ENCODE results near the gene CHTF18. TPM values are rescaled to one million over a fixed set of nuclear protein-coding genes. Genes with fewer than 3 reads are reported as not detected.
"Not testable (repeated sequence)": the region's sequence is repeated elsewhere in the genome, so short reads cannot be mapped to it uniquely, and the experiment has no call there.

Gene CHTF18
- total and polyA plus RNA-seq, 8 donors: 5.4 to 61.6 (median 8.0) TPM

GRCh38 chr16:747978-748746, 40.3 kb upstream of the CHTF18 start:
- intact Hi-C loops (cut with DNase I): no loop called here
- 68 to 77% methylated on average over 39 of the region's 39 CpGs for WGBS, 2 donors
- Histone ChIP-seq H3K36me3 (no peaks in the 10 kb centered on the region), H3K4me3 (no peak overlapping the region), H3K4me1 (no peaks in the 10 kb centered on the region), H3K9me3 (no peaks in the 10 kb centered on the region), H3K27me3 (no peaks in the 10 kb centered on the region), H3K27ac (no peak overlapping the region)
- DNase-seq (peak in 1 of 6 donors; percentile 55), FAIRE-seq (no peak), ATAC-seq (no peak)
- no peak for TF ChIP-seq CTCF (IDR thresholded peaks at IDR 0.05)

- intact Hi-C loops (cut with DNase I): no loop called here
- no peaks in the 10 kb centered on the region for H3K9me3 ChIP-seq
- ATAC-seq (no peak), FAIRE-seq (no peak), DNase-seq (no peak)
- no peak overlapping the region for H3K4me3 ChIP-seq
- no peaks in the 10 kb centered on the region for H3K27me3 ChIP-seq
- no peaks in the 10 kb centered on the region for H3K36me3 ChIP-seq
- H3K27ac ChIP-seq: no peak overlapping the region
- no peak for TF ChIP-seq CTCF (IDR thresholded peaks at IDR 0.05)
- WGBS, 2 donors: 74 to 75% methylated on average over 6 of the region's 6 CpGs
- H3K4me1 ChIP-seq: no peaks in the 10 kb centered on the region
Observed at GRCh38 chr16:749010-749409, 39.4 kb upstream of the CHTF18 start.

GRCh38 chr16:750485-750884, 37.9 kb upstream of the CHTF18 start:
- DNase-seq (no peak), ATAC-seq (no peak), FAIRE-seq (no peak)
- no peaks in the 10 kb centered on the region for H3K36me3 ChIP-seq
- H3K4me3 ChIP-seq: no peak overlapping the region
- H3K27me3 ChIP-seq: no peaks in the 10 kb centered on the region
- H3K4me1 ChIP-seq: no peaks in the 10 kb centered on the region
- no peak for TF ChIP-seq CTCF (IDR thresholded peaks at IDR 0.05)
- H3K27ac ChIP-seq: no peak overlapping the region
- H3K9me3 ChIP-seq: no peaks in the 10 kb centered on the region
- intact Hi-C loops (cut with DNase I): no loop called here
- 48 to 53% methylated on average over 9 of the region's 9 CpGs for WGBS, 2 donors

GRCh38 chr16:751152-752006, 37.0 kb upstream of the CHTF18 start:
- DNase-seq (peak in 2 of 6 donors; percentile 60 to 62), FAIRE-seq (no peak), ATAC-seq (peak in 3 of 4 donors; percentile 24 to 72 (median 60))
- 24 to 27% methylated on average over 39 of the region's 39 CpGs for WGBS, 2 donors
- no peak overlapping the region for H3K27ac ChIP-seq
- no peak overlapping the region for H3K4me3 ChIP-seq
- H3K36me3 ChIP-seq: no peaks in the 10 kb centered on the region
- H3K27me3 ChIP-seq: no peaks in the 10 kb centered on the region
- H3K4me1 ChIP-seq: no peaks in the 10 kb centered on the region
- intact Hi-C loops (cut with DNase I): no loop called here
- TF ChIP-seq CTCF (IDR thresholded peaks at IDR 0.05): no peak
- H3K9me3 ChIP-seq: no peaks in the 10 kb centered on the region

GRCh38 chr16:752007-752312, 36.5 kb upstream of the CHTF18 start:
- no peak overlapping the region for H3K4me3 ChIP-seq

GRCh38 chr16:754121-754607, 34.3 kb upstream of the CHTF18 start:
- DNase-seq; intact Hi-C loops (cut with DNase I); H3K4me1 ChIP-seq; H3K36me3 ChIP-seq; H3K27me3 ChIP-seq; H3K27ac ChIP-seq; ATAC-seq; H3K9me3 ChIP-seq; FAIRE-seq; H3K4me3 ChIP-seq: not testable (repeated sequence)
- WGBS, 2 donors: 69 to 81% methylated on average over 11 of the region's 11 CpGs

More at GRCh38 chr16:752007-752312, 36.5 kb upstream of the CHTF18 start:
- H3K27ac ChIP-seq: no peak overlapping the region
- H3K9me3 ChIP-seq: no peaks in the 10 kb centered on the region
- intact Hi-C loops (cut with DNase I): no loop called here
- TF ChIP-seq CTCF (IDR thresholded peaks at IDR 0.05): no peak
- H3K4me1 ChIP-seq: no peaks in the 10 kb centered on the region
- FAIRE-seq (no peak), ATAC-seq (no peak), DNase-seq (no peak)
- no peaks in the 10 kb centered on the region for H3K27me3 ChIP-seq
- H3K36me3 ChIP-seq: no peaks in the 10 kb centered on the region
- WGBS, 2 donors: 8 to 9% methylated on average over 10 of the region's 10 CpGs
